Fibroblast of upper back skin (primary cell): ENCODE data around the gene REEP2.

Source experiments
- DNase-seq: peaks from one replicate; pipeline ENCODE4 v3.0.0-alpha.2; 2013

The REEP2 gene

DNA sequence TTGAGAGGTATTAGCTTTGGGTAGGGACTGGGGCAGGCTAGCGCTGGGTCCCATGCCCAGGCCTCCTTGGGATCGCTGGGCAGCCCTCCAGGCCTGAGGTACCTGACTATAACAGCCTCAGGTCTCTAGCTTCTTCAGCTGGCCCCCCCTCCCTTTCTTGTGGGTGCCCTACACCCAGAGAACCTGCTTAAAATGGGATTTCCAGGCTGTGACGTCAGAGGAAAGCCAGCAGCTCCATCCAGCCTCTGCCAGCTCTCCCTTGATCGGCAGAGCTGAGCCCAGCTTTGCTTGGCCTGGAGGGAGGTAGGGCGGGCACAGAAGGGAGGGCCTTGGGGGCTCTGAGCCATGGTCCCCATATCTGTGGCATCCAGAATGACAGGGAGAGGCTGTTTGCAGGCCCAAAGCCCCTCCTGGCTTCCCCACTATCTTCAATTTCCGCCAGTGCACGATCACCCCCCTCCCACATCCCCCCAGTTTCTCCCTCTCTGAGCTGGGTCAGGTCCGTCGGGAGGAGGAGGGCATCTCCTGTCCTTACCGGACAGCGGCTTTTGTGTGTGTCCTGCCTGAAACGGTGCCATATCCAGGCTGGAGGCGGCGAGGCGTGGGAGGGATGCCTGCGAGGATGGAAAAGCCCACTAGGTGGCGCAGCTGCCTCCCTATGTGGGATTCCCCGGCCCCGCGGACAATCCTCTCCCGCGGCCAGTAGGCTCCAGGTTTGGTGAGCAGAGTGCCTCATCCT, 10.8 kb downstream of the REEP2 start:
- DNase-seq = peak; percentile 78

DNA sequence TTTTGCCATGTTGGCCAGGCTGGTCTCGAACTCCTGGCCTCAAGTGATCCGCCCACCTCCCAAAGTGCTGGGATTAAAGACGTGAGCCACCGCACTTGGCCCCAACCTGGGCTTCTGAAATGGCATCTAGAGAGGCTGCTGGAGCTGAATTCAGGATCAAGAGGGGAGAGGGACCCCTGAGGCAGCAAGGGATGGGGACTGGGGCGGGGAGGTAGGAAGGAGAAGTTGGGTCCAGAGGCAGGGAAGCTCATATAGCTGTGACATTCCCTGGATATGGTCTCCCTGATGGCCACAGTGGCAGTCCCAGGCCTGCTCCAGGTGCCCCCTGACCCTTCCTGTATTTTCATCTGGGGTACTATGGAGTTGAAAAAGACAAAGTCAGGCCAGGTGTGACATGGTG, 12.1 kb downstream of the REEP2 start:
- no peak for DNase-seq

DNA sequence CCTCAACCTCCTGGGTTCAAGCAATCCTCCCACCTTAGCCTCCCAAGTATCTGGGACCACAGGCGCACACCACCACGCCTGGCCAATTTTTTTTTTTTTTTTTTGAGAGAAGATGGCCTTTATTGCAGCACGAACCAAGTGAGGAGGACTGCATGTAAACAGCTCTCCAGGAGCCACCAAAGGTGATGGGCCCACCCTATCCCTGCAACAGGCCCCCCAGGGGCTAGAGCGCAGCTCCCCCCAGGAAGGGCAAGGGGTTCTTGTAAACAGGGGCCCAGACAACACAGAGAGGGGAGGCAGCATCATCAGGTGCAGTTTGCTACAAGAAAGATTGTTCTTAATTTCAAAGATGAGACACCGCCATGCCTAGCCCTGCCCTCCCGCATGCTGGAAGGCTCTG, 13.9 kb downstream of the REEP2 start:
- DNase-seq = no peak

DNA sequence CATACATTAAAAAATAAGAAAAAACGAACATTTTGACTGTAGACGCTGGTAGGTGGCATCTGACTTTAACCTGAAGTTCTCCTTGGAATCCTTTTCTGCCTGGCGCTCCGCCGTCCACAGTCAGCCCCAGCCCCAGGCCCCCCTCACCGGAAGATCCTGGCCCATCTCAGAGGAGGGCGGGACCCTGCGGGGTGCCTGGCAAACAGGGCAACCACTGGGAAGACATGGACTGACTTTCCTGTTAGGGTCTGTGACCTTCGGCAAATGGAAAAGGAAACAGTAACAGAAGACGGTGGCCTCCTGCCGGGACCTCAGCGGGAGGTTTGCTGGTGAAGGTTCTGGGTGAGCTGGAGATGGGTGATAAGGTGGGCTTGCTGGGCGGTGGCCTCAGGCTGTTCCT, 14.7 kb downstream of the REEP2 start:
- no peak for DNase-seq

DNA sequence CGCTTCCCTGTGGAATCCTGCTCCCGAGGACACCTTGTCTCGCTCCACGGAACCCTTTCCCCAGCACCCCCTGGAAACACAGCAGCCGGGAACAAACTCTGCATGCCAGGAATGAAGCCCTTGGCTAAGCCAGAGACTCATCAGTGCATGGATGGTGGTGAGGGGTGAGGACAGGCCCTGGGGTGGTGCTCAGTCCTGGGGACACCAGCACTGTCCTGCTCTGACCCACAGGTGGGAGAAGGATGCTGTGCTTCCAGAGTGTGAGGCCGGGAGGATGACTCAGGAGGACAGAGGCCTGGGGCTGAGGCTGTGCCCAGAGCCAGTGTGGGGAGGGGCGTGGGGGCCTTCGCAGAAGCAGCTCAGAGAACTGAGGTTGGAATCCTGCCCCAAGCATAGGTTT, 15.3 kb downstream of the REEP2 start:
- no peak for DNase-seq

DNA sequence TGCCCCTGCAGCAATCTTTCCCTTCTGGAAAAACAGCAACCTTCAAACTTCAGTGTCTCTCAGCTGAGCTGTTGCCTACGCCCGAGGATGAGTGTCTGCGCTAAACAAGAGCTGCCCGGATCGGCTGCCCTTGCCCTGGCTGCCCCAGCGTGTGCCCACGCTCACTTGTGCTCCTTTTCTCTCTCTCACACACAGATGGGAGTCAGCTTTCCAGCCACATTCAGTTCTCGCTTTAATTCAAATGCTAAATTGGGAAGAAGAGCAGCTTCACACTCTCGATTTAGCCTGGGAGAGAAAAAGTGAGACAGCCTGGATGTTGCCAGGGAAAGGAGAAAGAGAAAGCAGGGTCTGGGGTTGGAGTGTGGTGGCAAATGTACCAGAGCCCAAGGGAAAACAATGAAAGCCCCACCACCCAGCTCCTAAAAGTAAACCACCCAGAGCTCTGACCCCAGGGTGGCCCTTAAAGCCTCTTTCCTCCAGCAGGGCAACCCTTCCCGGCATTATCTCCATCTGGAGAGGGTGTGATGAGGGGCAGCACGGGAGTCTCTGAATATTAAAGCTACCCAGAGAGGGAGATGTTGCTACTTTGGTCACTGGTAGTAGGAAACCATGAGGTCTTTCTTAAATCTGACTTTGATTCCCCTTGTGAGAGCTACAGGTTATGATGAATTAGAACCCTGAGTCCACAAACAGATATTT, 16.5 kb downstream of the REEP2 start:
- no peak for DNase-seq

DNA sequence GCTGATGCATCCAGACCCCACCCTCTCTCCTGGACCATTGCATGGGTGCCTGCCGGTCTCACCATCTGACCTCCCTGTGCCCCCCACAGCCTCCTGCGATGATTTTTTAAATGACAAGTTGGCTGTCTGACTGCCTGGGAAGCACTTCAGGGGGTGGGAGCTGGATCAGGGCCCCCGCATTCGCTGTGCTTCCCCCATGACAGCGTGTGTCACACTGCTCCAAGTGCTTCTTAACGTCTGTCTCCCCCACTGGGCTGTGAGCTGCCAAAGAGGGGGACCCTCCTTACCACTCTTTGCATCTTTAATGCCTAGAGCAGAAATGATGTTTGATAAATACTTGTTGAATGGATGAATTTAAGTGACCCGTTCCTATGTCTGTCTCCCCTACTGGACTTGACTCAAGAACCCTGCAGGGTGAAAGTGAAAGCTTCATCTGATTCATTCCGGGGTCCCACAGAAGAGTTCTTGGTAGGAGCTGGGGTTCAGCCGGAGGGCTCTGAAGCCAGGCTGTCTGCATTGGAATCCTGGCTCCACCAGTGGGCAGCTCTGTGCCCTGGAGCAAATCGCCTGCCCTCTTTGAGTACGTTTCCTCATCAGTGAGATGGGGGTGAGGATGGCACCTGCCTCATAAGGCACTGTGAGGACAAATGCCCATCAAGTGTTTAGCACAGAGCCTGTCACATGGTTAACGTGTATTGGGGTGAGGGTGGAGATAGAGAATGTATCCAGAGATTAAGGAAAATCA, 18.8 kb downstream of the REEP2 start:
- no peak for DNase-seq

DNA sequence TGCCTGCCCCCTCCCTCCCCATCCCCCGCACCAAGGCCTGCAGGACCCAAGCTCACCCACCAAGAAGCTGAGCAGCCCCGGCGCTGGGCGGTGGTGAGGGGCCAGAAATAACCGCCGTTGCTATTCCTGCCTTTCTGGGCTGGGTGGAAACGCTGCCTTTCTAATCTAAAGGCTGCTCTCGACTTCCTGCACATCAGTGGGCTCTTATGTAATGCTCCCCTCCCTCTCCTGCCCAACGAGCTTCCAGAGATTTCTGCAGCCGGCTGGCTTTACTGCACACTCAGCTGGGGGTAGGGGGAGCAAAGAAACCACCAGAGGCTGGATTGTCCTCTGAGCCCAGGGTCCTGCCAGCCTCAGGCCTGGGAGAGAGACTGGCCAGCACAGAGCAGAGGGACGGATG, 19.5 kb downstream of the REEP2 start:
- DNase-seq = no peak

DNA sequence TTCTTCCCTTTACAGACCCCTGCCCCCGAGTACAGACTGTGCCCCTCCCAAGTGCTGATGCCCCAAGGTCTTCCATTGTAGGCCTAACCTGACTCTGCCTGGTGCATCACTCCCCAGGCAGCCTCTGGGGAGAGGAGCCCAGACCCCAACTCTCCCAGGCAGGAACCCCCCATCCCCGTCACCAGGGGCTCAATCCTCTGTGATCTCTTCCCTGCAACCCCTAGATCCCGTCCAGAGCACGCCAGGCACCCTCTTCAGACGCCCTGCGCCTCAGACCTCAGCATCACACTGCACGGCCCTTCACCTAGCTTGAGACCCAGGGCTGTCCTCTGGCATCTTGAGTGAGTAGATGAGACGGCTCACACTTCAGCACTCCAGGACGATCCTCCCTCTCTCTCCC, 20.0 kb downstream of the REEP2 start:
- no peak for DNase-seq

DNA sequence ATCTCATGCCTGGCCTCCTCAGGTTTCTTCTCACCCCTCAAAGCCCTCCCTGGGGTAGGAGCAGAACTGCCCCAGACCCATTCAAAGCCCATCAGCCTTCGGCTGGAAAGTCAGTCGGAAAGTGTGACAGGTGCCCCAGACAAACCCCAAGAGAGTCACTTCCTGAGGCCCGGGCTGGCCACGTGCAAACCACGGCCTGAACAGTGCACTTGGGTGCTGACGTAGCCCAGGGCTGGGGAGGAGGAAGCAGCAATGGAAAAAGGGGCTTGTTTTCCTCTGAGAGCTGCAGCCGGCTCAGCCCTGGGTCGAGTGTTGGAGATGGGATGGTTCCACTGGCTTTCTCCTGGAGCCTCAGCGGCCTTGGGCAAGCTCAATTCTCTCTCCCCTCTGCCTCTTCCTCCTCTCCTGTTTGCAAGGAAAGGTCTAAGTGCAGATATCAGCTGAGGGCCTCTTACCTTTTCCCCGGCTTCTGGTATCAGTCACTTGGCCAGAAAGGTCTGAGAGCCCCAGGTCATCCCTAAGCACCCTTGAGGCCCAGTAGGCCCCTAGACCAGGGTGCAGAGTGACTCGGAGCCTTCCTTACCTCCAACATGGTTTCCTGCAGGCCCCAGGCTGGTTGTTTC, 20.6 kb downstream of the REEP2 start:
- no peak for DNase-seq

DNA sequence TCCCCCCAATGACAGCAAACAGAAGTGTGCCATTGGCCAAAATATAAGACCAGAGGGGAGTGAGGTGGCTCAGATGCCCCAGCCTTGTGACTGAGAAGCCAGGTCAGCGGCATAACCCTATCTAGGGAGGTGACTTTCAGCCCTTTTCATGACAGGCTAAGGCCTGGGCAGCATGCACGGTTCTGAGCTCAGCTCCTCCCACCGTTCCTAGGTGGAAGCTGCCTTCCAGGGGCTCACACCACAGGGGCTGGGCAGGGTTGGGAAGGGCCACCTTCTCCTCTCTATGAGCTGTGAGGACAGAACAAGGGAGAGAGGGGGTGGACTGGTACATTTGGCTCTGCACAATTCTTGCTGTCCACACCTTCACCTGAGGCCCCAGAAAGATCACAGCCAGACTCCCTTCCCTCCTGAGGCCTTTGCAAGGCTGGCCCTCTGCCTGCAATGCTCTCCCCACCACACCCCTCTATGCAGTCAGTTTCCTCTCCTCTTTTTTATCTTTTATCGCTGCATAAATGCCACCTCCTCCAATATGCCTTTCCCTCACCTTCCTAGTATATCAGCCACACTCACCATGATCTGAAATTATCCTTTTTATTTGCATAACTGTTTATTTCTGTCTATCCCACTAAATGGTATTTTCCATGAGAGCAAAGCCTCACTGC, 21.3 kb downstream of the REEP2 start:
- no peak for DNase-seq

DNA sequence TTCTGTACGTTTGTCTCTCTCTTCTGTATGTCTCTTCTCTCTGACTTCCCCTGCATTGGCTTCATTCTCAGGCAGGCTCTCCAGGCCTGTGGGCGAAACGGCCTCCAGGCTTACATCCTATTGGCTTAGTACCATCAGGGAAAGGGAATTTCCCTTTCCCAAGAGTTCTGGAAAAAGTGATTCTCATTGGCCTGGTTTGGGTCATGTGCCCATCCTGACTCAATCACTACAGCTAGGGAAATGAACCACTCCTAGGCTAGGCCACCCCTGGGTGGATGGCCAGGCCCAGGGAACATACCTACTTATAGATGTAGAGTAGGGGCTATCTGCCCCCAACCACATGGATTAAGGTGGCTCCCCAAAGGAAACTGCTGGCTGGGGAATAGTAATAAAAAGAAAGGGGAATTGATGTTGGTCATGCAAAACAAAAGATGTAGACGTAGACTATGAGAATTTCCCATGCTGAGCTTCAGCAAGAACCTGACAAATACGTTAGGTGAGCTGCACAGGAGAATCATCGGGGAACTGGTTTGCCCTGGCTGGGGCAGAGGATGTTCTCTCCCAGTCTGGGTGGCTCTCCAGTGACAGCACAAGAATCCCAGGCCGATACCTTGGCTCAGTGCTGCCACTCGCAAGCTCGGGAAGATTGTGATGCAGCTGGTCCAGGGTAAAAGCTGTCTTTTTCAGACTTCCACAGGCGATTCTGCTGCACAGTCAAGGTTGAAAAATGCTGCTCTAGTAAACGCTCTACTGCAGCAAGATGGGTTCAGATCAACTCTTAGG, 22.7 kb downstream of the REEP2 start:
- peak; percentile 70 for DNase-seq

DNA sequence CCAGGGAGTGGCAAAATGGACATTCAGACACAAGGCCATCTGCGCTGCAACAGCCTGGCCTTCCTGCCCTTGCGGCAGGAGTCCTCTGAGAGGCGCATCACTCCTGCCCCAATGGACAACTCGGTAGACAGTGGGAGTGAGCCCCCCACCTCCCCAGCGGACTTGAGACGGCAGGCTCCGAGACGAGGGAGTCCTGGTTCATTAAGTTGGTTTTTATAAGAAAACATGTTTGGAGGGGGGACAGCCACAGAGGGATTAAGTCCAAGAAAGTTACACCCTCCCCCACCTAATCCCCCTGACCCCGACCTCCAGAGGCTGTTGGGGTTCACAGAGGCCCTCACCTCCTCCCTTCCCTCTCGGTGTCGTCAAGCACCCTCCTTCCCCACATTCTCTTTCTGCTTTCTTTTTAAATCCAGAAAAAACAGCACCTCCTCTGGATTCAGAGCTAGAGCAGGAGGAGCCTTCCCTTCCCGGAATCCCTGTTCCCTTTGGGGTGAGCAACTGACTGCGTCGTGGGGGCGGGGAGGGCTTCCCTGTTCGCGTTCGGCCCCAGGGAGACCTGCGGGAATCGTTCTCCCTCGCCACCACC, 24.7 kb downstream of the REEP2 start:
- DNase-seq = no peak

DNA sequence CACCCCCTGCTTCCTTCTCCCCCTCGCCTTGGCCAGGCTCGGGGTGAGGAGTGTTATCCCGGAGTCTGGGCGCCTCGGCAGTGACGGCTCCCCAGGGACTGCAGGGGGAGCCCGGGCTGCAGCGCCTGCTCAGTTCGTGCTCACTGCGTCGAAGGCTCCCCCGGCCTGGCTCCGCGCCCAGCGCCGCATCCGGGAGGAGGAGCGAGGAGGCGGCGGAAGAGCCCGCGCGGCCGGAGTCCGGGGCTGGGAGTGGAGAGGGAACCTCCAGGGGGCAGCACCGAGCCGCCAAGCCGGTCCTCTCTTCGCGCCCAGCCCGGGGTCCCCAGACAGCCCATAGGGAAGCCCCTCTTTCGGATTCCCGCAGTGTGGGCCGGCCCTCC, 25.1 kb downstream of the REEP2 start:
- peak; percentile 96 for DNase-seq

DNA sequence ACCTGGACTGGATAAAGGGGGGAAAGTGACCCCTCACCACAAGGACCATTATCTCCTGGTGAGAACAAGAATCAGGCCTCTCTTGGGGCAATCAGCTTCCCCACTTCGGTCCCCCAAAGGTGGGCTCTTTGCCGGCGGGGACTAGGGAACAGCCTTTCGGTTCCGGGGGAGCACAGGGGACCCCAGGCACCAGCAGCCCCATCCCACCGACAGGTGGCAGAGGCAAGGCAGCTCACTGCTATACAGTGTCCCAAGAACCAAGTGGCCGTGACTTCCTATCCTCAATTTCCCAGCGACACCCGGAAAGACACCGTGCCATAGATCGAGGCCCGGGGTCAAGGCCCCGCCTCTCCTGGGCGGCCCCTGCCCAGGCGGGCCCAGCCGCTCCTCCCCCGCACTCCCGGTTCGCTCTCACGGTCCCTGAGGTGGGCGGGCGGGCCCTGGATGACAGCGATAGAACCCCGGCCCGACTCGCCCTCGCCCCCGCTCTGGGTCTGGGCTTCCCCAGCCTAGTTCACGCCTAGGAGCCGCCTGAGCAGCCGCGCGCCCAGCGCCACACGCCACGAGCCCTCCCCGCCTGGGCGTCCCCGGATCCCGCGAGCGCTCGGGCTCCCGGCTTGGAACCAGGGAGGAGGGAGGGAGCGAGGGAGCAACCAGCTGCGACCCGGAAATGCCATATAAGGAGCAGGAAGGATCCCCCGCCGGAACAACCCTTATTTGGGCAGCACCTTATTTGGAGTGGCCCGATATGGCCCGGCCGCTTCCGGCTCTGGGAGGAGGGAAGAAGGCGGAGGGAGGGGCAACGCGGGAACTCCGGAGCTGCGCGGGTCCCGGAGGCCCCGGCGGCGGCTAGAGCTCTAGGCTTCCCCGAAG, 25.8 kb downstream of the REEP2 start:
- peak; percentile 99 for DNase-seq

DNA sequence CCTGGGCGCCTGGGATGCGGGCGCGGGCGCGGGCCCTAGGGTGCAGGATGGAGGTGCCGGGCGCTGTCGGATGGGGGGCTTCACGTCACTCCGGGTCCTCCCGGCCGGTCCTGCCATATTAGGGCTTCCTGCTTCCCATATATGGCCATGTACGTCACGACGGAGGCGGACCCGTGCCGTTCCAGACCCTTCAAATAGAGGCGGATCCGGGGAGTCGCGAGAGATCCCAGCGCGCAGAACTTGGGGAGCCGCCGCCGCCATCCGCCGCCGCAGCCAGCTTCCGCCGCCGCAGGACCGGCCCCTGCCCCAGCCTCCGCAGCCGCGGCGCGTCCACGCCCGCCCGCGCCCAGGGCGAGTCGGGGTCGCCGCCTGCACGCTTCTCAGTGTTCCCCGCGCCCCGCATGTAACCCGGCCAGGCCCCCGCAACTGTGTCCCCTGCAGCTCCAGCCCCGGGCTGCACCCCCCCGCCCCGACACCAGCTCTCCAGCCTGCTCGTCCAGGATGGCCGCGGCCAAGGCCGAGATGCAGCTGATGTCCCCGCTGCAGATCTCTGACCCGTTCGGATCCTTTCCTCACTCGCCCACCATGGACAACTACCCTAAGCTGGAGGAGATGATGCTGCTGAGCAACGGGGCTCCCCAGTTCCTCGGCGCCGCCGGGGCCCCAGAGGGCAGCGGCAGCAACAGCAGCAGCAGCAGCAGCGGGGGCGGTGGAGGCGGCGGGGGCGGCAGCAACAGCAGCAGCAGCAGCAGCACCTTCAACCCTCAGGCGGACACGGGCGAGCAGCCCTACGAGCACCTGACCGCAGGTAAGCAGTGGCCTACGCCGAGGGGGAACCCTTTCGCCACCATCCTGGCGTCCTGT, 26.6 kb downstream of the REEP2 start, which contains the start of gene EGR1:
TSS of gene EGR1 (plus strand) at position 219 of the 864 bp plus-strand sequence. CDS start at position 502, 283 bp downstream.
- peak; percentile 94 for DNase-seq

DNA sequence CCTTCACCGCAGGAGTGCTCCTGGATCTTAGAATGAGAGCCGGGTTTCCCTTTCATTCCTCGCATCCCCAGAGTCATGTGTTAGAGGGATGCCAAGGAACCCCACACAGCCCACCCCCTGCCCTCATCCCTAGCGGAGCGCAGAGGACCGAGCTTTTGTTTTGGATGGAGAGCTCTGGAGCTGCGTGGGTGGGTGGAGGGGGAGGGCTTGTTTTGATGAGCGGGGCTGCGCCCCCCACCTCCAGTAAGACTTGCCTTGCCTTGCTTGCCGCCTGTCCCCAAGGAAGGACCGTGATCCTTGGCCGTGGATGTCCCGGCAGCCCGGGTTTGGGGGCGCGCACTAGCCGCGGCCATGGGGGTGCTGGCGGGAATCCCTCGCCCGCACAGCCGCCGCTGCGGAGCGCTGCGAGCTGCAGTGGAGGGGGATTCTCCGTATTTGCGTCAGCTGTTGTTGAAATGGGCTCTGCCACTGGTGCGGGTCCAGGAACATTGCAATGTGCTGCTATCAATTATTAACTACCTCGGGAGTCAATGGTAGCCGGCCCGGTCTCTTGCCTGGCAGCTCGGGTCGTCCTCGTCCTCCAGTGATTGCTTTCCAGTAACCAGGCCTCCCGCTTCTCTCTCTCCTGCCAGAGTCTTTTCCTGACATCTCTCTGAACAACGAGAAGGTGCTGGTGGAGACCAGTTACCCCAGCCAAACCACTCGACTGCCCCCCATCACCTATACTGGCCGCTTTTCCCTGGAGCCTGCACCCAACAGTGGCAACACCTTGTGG, 27.5 kb downstream of the REEP2 start:
- DNase-seq = peak; percentile 23

DNA sequence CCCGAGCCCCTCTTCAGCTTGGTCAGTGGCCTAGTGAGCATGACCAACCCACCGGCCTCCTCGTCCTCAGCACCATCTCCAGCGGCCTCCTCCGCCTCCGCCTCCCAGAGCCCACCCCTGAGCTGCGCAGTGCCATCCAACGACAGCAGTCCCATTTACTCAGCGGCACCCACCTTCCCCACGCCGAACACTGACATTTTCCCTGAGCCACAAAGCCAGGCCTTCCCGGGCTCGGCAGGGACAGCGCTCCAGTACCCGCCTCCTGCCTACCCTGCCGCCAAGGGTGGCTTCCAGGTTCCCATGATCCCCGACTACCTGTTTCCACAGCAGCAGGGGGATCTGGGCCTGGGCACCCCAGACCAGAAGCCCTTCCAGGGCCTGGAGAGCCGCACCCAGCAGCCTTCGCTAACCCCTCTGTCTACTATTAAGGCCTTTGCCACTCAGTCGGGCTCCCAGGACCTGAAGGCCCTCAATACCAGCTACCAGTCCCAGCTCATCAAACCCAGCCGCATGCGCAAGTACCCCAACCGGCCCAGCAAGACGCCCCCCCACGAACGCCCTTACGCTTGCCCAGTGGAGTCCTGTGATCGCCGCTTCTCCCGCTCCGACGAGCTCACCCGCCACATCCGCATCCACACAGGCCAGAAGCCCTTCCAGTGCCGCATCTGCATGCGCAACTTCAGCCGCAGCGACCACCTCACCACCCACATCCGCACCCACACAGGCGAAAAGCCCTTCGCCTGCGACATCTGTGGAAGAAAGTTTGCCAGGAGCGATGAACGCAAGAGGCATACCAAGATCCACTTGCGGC, 28.2 kb downstream of the REEP2 start:
- peak; percentile 11 for DNase-seq
